Cardiac muscle cell (in vitro differentiated cells and primary cell): ENCODE results near the gene LRRFIP2. TPM values are rescaled to one million over a fixed set of nuclear protein-coding genes. Genes with fewer than 3 reads are reported as not detected.

Experiments
- DNase-seq, 2 donors: peaks; one replicate each; pipeline versions ENCODE4 v3.0.0 to v3.0.0-alpha.2; 2010 to 2017; ENCODE audit warnings: low read depth in 1 of 2, low spot score in 1 of 2
- H3K27ac ChIP-seq: fragments of 200-600 bp; sonication (generic); 2 replicates; pipeline ENCODE4 v1.5.1; 2016
- H3K27me3 ChIP-seq: fragments of 200-600 bp; sonication (generic); 2 replicates; pipeline ENCODE4 v1.6.0; 2016; ENCODE audit warnings: control low read depth
- H3K36me3 ChIP-seq: fragments of 200-600 bp; sonication (generic); 2 replicates; pipeline ENCODE4 v1.5.1; 2016; ENCODE audit warnings: control low read depth
- H3K4me1 ChIP-seq: fragments of 200-600 bp; sonication (generic); 2 replicates; pipeline ENCODE4 v1.8.1; 2017; ENCODE audit warnings: low read depth, mild to moderate bottlenecking, mixed run types
- H3K4me3 ChIP-seq: fragments of 200-600 bp; sonication (generic); 2 replicates; pipeline ENCODE4 v1.5.1; 2016; ENCODE audit warnings: mild to moderate bottlenecking
- H3K9me3 ChIP-seq: fragments of 200-600 bp; sonication (generic); 2 replicates; pipeline ENCODE4 v1.5.1; 2017; ENCODE audit warnings: low read depth, mild to moderate bottlenecking, control low read depth
- polyA plus RNA-seq: library from polyadenylated mRNA; unstranded; fragments of >200 nt; fragmentation: Nextera tagmentation; extraction: Ambion mirVana; gene quantifications from 2 replicates; pipeline ENCODE4 v1.2.1, GENCODE V29; 2016
- total RNA-seq: library from RNA; depleted of rRNA; stranded (reverse); fragments of >200 nt; gene quantifications from 2 replicates; pipeline ENCODE4 v1.2.3, GENCODE V29; 2016
- TF ChIP-seq, protein P1 (sequence below): IDR thresholded peaks from 2 replicates; pipeline ENCODE4 v1.5.1; 2012; ENCODE audit warnings: low read depth, mild to moderate bottlenecking, low read length

Gene LRRFIP2
- total and polyA plus RNA-seq, 2 experiments from 2014 or later = 55.9 to 92.6 TPM

- peak in 1 of 2 donors; percentile 43 for DNase-seq
- H3K9me3 ChIP-seq = no peaks in the 10 kb centered on the region
- H3K27ac ChIP-seq = peak overlapping the region; percentile 30
- H3K36me3 ChIP-seq = no peaks in the 10 kb centered on the region
- H3K27me3 ChIP-seq = no peaks in the 10 kb centered on the region
- TF ChIP-seq, protein P1, sequence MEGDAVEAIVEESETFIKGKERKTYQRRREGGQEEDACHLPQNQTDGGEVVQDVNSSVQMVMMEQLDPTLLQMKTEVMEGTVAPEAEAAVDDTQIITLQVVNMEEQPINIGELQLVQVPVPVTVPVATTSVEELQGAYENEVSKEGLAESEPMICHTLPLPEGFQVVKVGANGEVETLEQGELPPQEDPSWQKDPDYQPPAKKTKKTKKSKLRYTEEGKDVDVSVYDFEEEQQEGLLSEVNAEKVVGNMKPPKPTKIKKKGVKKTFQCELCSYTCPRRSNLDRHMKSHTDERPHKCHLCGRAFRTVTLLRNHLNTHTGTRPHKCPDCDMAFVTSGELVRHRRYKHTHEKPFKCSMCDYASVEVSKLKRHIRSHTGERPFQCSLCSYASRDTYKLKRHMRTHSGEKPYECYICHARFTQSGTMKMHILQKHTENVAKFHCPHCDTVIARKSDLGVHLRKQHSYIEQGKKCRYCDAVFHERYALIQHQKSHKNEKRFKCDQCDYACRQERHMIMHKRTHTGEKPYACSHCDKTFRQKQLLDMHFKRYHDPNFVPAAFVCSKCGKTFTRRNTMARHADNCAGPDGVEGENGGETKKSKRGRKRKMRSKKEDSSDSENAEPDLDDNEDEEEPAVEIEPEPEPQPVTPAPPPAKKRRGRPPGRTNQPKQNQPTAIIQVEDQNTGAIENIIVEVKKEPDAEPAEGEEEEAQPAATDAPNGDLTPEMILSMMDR = no peak
- no peak overlapping the region for H3K4me3 ChIP-seq
- H3K4me1 ChIP-seq = no peaks in the 10 kb centered on the region
These were observed 7.4 kb upstream of the LRRFIP2 start for GRCh38 chr3:37181756-37182155.

DNA sequence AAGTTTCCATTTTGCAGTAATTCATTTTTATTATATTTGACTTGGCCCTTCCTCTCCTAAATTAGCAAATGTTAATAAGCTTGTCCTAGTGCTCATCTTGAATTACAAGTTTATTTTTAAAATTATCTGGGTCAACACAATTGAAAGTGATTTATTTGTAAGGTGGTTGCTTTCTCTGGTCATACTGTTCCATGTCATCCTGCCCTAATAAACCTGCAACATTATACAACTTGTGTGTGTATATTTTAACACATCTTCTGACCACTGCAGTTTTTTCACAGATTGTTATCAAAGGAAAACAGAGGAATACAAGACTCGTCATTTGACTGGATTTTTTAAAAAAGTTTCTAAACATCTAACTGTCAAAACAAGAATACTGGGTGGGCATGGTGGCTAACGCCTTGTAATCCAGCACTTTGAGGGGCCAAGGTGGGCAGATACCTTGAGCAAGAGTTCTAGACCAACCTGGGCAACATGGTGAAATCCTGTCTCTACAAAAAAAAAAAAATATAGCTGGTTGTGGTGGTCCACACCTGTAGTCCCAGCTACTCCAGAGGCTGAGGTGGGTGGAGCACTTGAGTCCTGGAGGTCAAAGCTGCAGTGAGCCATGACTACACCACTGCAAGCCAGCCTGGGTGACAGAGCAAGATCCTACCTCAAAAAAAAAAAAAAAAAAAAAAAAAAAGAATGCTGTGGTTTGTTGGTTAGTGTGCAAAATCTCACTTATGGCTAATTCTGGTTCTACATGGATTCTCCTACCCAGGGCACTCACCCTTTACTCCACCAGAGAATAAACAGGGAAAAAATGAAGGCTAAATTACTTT lies 5.0 kb upstream of the LRRFIP2 start:
- H3K27ac ChIP-seq = no peak overlapping the region
- TF ChIP-seq, protein P1 = no peak
- no peak overlapping the region for H3K4me3 ChIP-seq
- no peaks in the 10 kb centered on the region for H3K4me1 ChIP-seq
- DNase-seq = no peak
- H3K9me3 ChIP-seq = no peaks in the 10 kb centered on the region
- no peaks in the 10 kb centered on the region for H3K27me3 ChIP-seq
- H3K36me3 ChIP-seq = no peaks in the 10 kb centered on the region

DNA sequence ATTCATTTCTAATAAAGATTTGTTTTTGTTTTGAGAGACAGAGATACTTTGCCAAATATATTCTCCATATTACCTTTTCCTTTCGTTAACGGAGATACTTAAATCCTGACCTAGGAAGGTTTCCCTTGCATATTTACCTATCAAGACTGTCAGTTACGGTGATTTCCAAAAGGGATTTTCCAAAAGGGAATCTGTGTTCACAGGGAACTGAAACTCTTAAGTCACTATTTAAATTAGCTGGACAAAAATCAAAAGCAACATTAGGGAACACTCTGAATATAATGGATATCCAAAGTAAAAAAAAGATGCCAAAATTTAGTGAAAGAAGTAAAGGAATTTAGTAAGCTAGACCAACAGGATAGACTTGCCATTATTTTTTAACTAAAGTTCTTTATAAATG lies 576 bp downstream of the LRRFIP2 start:
- no peak overlapping the region for H3K27ac ChIP-seq
- no peak for DNase-seq
- peak overlapping the region; percentile 77 for H3K4me3 ChIP-seq
- peaks cover 12% of the 10 kb centered on the region for H3K4me1 ChIP-seq
- TF ChIP-seq, protein P1 = no peak
- H3K36me3 ChIP-seq = no peaks in the 10 kb centered on the region
- H3K9me3 ChIP-seq = no peaks in the 10 kb centered on the region
- H3K27me3 ChIP-seq = no peaks in the 10 kb centered on the region

- Histone ChIP-seq H3K9me3 (no peaks in the 10 kb centered on the region), H3K4me1 (peaks cover 12% of the 10 kb centered on the region), H3K4me3 (no peak overlapping the region), H3K27ac (peak overlapping the region; percentile 54), H3K27me3 (no peaks in the 10 kb centered on the region), H3K36me3 (peaks cover 3% of the 10 kb centered on the region)
- TF ChIP-seq, protein P1 = no peak
- peak in 1 of 2 donors; percentile 19 for DNase-seq
These were observed 3.2 kb downstream of the LRRFIP2 start for GRCh38 chr3:37171144-37171543.

DNA sequence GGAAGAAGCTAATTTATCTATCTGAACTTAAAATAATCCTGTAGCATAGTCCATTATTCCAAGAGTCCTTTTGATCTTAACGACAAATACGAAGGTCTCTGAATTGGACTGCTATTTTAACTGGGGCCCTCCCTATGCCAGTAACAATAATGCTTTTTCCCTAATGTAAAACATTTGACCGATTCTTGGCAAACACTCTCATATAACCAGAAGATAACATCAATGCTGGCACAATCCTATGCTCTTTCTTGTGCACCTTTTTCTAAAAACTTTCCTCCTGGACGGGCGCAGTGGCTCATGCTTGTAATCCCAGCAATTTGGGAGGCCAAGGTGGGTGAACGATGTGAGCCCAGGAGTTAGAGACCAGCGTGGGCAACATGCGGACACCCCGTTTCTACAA lies 3.9 kb downstream of the LRRFIP2 start:
- no peak overlapping the region for H3K27ac ChIP-seq
- no peaks in the 10 kb centered on the region for H3K9me3 ChIP-seq
- no peak for DNase-seq
- H3K36me3 ChIP-seq = peaks cover 3% of the 10 kb centered on the region
- H3K27me3 ChIP-seq = no peaks in the 10 kb centered on the region
- H3K4me1 ChIP-seq = peaks cover 12% of the 10 kb centered on the region
- TF ChIP-seq, protein P1 = no peak
- no peak overlapping the region for H3K4me3 ChIP-seq
